ENCODE data around the gene EVL.
"Not testable (repeated sequence)": the region's sequence is repeated elsewhere in the genome, so short reads cannot be mapped to it uniquely, and the experiment has no call there.

Gene EVL

DNA sequence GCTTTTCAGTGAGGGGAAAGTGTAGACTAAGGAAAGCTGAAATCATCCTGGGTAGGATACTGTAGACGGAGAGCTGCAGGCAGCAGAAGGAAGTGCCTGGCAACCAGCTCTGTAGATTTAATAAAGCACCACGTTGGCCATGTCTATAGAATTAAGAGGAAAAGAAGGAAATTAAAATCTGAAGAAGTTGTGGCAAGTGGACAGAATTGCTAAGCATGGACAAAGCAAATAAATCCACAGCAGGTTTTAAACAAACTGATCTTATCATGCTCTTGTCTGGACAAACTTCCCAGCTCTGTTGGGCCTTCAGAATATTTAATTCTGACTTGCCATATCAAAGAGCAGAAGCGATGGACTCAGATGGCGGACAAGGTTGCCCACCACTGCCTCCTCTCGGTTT is 27.2 kb upstream of the EVL start:
- DNase-seq (ENCODE audit: low read depth): no peak

DNA sequence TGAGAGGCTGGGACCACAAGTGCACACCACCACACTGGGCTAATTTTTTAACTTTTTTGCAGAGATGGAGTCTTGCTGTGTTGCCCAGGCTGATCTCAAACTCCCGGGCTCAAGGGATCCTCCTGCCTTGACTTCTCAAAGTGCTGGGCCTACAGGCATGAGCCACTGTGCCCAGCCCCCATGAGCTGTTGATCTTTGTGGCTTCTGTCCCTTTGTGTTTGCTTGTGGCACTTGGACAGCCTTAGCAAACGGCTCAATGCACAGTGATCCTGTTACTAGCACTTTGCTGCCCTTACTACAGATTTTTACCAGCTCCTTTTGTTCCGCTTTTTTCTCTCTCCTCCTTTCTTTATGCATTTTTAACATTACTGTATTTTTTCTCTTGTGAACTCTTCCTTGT is 25.3 kb upstream of the EVL start:
- no peak for DNase-seq (ENCODE audit: low read depth)

GRCh38 chr14:100041271-100041670 is 24.0 kb upstream of the EVL start:
- no peak for DNase-seq (ENCODE audit: low read depth)

- DNase-seq (ENCODE audit: low read depth): no peak
Observed at GRCh38 chr14:100042286-100042685, 22.9 kb upstream of the EVL start.

- DNase-seq (ENCODE audit: low read depth): no peak
Observed at GRCh38 chr14:100045642-100046344, 19.4 kb upstream of the EVL start.

DNA sequence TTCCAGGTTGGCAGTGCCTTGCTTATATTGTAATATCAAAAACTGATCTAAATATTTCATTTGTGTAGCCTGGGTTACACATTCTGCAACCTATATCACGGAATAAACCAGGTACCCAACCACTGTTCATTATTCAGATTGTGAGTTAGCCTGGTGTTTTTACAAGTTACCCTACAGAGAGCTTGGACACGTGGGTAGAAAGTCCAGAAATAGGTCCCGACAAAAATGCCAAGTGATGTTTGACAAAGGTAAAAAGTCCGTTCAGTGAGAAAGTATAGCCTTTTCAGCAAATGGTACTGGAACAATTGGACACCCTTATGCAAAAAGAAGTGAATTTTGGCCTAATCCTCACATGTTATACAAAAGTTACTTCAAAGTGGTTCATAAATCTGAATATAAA is 17.6 kb upstream of the EVL start:
- no peak for DNase-seq (ENCODE audit: low read depth)

DNA sequence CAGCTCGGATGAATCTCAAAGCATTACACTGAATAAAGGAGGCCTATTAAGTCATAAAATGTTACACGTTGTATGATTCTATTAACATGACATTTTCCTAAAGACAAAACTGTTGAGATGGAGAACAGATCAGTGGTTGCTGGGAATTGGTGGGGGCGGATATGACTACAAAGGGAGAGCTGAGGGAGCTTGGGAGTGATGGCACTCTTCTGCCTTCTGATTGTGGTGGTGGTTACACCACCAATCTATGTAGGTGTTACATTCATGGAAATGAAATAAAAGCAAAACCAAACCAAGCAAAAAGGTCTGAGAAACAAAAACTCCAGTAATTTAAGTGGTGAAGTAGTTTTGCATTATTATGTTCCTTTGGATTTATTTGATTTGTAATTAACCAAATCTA is 16.4 kb upstream of the EVL start:
- DNase-seq (ENCODE audit: low read depth): no peak

DNA sequence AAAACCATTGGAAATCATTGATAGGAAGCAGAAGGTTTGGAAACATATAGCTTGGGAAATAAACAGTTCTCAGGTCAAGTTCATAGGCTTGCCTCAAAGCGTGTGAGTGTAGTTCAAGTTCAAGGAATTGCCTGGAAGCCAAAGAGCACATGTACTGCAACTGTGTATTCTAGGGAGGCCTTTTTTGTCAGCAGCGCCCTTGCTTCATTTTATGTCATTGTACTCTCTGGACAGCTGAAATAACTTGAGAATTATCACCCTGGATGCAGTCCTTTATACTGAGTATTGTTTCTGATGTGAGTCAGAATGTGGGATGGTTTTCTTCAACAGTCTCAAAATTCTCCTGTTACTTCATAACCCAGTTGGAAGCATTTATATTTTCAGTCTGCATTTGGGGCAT is 16.0 kb upstream of the EVL start:
- no peak for DNase-seq (ENCODE audit: low read depth)

GRCh38 chr14:100051103-100051502 is 14.1 kb upstream of the EVL start:
- no peak for DNase-seq (ENCODE audit: low read depth)

GRCh38 chr14:100051543-100051942 is 13.7 kb upstream of the EVL start:
- DNase-seq (ENCODE audit: low read depth): no peak

GRCh38 chr14:100052819-100053218 is 12.4 kb upstream of the EVL start:
- no peak for DNase-seq (ENCODE audit: low read depth)

DNA sequence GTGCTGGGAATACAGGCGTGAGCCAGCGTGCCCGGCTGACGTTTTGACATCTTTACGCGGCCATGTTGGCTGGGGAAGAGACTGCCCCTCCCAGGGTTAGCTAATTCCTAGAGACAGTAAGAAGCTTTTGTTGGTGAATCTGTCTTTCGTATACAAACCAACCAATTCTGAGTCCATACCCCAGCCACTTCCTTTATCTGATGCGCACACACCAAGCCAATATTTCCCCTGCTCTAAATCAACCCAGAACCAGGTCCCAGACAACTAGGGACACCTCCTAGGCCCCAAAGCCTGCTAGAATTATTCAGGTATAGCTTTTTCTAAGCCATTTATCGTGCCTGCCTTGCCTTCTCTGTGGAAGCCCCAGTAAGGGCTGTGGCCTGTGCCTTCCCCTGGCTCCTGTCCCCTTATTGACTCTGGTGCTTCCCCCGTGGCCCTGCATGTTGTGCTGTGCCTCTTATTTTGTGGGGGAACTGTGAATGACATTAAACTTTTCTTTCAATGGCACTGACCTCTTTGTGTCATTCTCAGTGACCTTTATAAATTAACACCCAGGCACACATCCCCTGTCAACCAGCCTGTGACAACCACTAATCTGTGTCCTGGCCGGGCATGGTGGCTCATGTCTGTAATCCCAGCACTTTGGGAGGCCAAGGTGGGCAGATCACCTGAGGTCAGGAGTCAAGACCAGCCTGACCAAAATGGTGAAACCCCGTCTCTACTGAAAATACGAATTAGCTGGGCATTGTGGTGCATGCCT is 10.7 kb upstream of the EVL start:
- DNase-seq (ENCODE audit: low read depth): no peak

DNA sequence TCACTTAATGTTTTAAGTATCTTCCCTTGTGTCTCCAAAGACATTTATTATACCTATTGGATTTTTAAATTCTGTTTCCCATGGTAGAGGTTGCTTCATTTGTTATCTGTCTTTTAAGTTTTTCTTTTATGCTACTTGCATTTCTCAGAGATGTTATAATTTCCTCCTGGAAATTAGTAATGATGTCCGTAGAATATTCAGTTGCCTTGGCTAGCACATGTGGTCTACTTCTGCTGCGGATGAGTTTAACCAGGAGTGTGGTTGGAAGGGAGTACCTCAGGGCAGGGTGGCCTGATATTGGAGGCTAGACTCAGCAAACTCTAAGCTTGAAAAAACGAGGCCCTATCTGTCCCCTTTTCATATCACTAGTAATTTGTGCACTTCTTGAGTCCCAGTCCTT is 8.8 kb upstream of the EVL start:
- no peak for DNase-seq (ENCODE audit: low read depth)

- DNase-seq (ENCODE audit: low read depth): no peak
Observed at GRCh38 chr14:100056964-100057795, 8.0 kb upstream of the EVL start.

DNA sequence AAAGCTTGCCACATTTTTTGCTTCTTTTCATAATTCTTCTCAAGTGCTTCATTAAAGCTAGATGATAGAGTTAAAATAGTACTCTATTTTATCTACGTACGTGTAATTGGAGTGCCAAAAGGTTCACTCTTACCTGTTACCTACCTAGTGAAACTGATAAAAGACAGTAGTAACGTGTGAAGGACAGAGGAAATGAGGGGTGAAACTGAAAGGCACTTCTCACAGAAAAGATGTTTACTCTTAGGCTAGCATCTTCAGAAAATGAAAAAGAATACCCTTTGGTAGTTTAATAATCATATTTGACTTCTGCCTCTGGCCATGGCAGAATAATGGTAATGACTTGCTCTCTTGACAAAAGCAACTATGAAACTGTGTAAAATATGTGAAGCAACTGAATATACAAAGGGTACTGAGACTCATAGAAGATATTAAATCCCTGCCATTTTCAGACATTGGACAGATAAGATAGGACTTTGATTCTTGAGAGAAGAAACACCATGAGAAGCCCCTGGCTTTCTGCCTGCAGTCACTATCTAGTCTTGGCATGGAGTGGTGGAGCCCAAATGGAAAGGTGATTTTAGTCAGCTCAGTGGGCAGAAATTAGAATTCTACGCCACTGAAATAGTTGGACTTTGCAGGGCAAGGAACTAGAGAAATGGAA is 6.3 kb upstream of the EVL start:
- no peak for DNase-seq (ENCODE audit: low read depth)

DNA sequence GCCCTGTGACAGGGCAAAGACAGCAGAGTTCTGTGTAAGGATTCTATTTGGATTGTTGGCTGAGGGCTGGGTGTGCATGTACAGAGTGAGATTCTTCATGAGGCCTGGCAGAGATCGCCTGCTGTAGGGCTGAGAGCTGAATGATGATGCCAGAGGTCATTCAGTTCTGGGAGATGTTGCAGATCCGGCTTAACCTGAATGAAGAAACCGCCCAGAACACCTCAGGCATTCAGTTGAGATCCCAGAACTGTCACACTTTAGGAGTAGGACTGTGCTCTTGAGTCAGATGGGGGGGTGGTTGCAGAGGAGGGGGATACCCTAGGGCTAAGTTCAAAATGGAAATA is 5.8 kb upstream of the EVL start:
- no peak for DNase-seq (ENCODE audit: low read depth)

- DNase-seq (ENCODE audit: low read depth): no peak
Observed at GRCh38 chr14:100060760-100061159, 4.5 kb upstream of the EVL start.

DNA sequence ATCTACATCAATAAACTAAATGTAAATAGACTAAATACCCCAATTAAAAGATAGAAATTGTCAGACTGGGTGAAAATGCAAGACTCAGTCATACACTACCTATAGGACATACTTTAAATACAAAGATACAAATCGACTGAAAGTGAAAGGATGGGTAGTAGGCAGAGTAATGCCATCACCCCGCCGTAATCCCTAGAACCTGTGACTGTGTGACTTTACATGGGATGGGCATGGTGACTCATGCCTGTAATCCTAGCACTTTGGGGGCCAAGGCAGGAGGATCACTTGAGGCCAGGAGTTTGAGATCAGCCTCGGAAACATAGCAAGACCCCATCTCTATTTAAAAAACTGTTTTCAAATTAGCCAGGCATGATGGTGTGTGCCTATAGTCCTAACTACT is 2.6 kb upstream of the EVL start:
- no peak for DNase-seq (ENCODE audit: low read depth)

DNA sequence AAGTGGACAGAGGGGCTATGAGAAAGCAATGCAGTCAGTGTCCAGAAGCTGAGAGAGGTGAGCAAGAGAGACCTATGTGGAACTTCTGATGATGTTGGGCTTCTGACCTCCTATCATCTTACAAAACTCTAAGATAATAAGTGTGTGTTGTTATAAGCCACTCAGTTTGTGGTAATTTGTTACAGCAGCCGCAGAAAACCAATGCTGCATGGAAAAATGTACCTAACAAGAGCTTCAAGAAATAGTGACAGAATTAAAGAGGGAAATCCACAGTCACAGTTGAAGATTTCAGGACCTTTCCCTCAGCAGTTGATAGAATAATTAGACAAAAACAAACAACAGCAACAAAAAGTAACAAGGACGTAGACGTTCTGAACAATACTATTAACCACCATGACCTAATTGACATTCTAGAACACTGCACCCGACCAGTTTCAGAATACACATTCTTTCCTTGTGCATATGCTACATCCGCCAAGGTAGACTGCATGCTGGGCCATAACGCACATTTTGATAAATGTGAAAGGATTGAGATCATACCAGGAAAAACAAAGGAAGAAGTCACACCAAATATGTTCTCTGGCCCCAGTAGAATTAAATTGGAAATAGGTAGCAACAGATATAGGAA is 1.8 kb upstream of the EVL start:
- DNase-seq (ENCODE audit: low read depth): no peak

DNA sequence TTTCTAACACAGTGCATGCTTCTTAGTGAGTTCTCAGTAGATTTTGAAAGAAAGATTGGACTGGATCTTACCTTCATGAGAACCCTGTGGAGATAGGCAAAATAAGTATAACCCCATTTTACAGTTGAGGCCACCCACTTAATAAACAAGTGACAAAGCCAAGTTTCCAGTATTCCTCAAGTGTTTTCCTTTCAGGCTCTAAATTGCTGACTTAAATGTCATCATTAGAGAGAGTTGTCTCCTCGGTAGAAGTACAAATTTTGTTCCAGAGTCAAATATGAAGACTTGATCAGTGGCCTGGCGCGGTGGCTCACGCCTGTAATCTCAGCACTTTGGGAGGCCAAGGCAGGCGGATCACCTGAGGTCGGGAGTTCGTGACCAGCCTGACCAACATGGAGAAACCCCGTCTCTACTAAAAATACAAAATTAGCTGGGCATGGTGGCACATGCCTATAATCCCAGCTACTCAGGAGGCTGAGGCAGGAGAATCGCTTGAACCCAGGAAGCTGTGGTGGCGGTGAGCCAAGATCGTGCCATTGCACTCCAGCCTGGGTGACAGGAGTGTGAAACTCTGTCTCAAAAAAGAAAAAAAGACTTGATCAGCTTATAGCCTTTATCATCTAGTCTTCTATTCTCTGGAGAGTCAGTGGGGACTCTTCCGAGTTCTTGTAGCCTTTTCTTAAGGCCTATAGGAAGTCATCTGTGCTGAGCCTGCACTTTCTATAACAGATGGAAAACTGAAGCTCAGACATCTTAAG is 708 bp upstream of the EVL start:
- not testable (repeated sequence) for DNase-seq (ENCODE audit: low read depth)

GRCh38 chr14:100065942-100066574 is 836 bp downstream of the EVL start:
- no peak for DNase-seq (ENCODE audit: low read depth)

All from HS-5 (cell line).